Measurements from ENCODE around the gene NAV1. TPM values are rescaled to one million over a fixed set of nuclear protein-coding genes. Genes with fewer than 3 reads are reported as not detected.

Gene NAV1
- total RNA-seq, 5 donors from 2014 or later (not counting 1 experiment from before 2014, with no cell fraction given), result 2.8 to 6.9 (median 4.7) TPM

DNA sequence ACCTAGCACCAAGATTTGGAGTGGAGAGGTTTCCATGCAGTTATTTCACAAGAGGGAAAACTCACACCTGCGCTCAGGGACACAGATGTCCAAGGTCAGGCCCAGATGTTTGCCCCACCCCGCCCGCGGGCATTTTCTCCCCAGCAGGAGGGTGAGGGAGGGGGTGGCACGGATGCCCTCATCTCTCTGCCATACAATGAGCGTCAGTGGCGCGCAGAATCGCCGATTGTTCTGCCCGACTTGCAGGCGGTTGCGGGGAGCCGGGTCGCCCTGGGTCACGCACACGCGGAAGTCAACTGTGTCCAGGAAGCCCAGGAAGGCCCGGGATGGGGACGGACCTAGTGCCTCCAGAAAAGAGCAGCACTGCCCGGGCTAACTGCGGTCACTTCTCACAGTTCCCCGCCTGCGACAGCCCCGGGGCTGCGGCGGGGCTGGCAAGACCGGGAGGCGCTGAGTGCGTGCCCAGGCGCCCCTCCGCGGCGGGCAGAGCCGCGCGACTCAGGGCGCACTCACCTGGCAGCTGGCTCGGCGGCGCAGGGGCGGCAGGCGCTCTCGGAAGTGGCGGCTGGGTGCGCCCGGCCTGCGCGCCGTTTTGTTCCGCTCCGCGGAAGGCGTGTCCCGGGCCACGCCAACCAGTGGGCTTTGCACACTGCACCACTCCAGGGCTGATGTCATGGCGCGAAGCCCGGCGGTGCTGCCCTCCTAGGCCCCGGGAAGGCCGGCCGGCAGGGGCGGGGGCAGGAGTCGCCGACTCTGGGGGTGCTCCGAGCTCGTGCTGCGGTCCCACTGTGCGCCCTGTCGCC is 32.2 kb upstream of the NAV1 start, which contains the start of gene CSRP1:
TSS of gene CSRP1 (minus strand) at position 567 of the 803 bp plus-strand sequence. CDS start 10,820 bp downstream, outside the sequence.
- H3K27me3 Mint-ChIP-seq, result no peaks in the 10 kb centered on the region
- H3K27ac Mint-ChIP-seq, result peak within 1 kb of the TSS; percentile 88 to 92
- ATAC-seq (replicated peaks in 1 of 4), result peak; percentile 97 to 98 (median 98)
- Histone ChIP-seq H3K27ac (ENCODE audit: low read length) (peak within 1 kb of the TSS; percentile 62), H3K36me3 (ENCODE audit: control insufficient read depth in 2 of 2, extremely low read depth in 1 of 2, insufficient read depth in 1 of 2, low read length in 1 of 2) (no peaks in the 10 kb centered on the region), H3K4me3 (ENCODE audit: control insufficient read depth in 1 of 2, extremely low read depth in 1 of 2, low read length in 1 of 2) (peak within 1 kb of the TSS; percentile 82 to 84), H3K9me3 (no peaks in the 10 kb centered on the region), H3K4me1 (ENCODE audit: control insufficient read depth in 1 of 2, extremely low read depth in 1 of 2, insufficient read depth in 2 of 2, low read length in 2 of 2) (peaks cover 16 to 32% of the 10 kb centered on the region in 2 experiments), H3K27me3 (replicated peaks in 1 of 2; ENCODE audit: control insufficient read depth in 2 of 2, extremely low read depth in 1 of 2, insufficient read depth in 2 of 2, low read length in 1 of 2) (no peaks in the 10 kb centered on the region)
- H3K4me1 Mint-ChIP-seq, result peaks cover 33 to 49% (median 42%) of the 10 kb centered on the region in 3 donors
- H3K36me3 Mint-ChIP-seq, result no peaks in the 10 kb centered on the region
- H3K9me3 Mint-ChIP-seq, result no peaks in the 10 kb centered on the region
- POLR2A ChIA-PET, result no interaction called here
- H3K4me3 Mint-ChIP-seq, result peak within 1 kb of the TSS; percentile 85 to 92 (median 88)
- CTCF ChIA-PET, result interaction anchor here in 1 of 2 donors (0.7 to 1.9 kb wide), 4 partner anchors 24 to 1033 kb away, joined by 3 to 8 read pairs (median 4); no protein-coding TSS in a partner anchor
- under 1% methylated on average over 67 of the region's 71 CpGs for WGBS (ENCODE audit: insufficient coverage)
- DNase-seq, result peak; percentile 65 to 85 (median 76)

DNA sequence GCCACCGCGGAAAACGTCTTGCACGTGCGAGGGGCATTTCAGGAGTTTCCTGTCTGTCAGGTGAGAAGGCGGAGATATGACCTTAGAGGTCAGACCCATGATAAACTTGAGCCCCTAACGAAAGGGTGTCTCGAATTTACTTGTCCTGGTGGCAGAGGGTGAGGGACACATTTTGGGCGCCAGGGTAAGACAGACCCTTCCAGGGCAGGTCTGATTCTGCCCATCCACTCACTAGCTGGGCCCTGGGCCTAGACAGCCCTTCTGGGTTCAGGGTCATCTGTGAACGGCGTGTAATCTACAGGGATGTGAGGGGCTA is 31.6 kb upstream of the NAV1 start:
- H3K27ac Mint-ChIP-seq, result peak overlapping the region; percentile 75 to 92
- no peaks in the 10 kb centered on the region for H3K36me3 Mint-ChIP-seq
- ATAC-seq (replicated peaks in 1 of 4) (peak in 3 of 4 experiments; percentile 3 to 8 (median 4)), DNase-seq (no peak)
- Histone ChIP-seq H3K27me3 (replicated peaks in 1 of 2; ENCODE audit: control insufficient read depth in 2 of 2, extremely low read depth in 1 of 2, insufficient read depth in 2 of 2, low read length in 1 of 2) (no peaks in the 10 kb centered on the region), H3K4me3 (ENCODE audit: control insufficient read depth in 1 of 2, extremely low read depth in 1 of 2, low read length in 1 of 2) (peak overlapping the region; percentile 82 to 84), H3K4me1 (ENCODE audit: control insufficient read depth in 1 of 2, extremely low read depth in 1 of 2, insufficient read depth in 2 of 2, low read length in 2 of 2) (peaks cover 16 to 32% of the 10 kb centered on the region in 2 experiments), H3K9me3 (no peaks in the 10 kb centered on the region), H3K36me3 (ENCODE audit: control insufficient read depth in 2 of 2, extremely low read depth in 1 of 2, insufficient read depth in 1 of 2, low read length in 1 of 2) (no peaks in the 10 kb centered on the region), H3K27ac (ENCODE audit: low read length) (peak overlapping the region; percentile 43)
- peak overlapping the region; percentile 85 to 92 (median 88) for H3K4me3 Mint-ChIP-seq
- no peaks in the 10 kb centered on the region for H3K9me3 Mint-ChIP-seq
- peaks cover 29 to 46% (median 42%) of the 10 kb centered on the region in 3 donors for H3K4me1 Mint-ChIP-seq
- 6% methylated on average over 9 of the region's 11 CpGs for WGBS (ENCODE audit: insufficient coverage)
- POLR2A ChIA-PET, result no interaction called here
- CTCF ChIA-PET, result interaction anchor here in 1 of 2 donors (0.7 to 1.9 kb wide), 4 partner anchors 25 to 1033 kb away, joined by 3 to 8 read pairs (median 4); no protein-coding TSS in a partner anchor
- no peaks in the 10 kb centered on the region for H3K27me3 Mint-ChIP-seq

DNA sequence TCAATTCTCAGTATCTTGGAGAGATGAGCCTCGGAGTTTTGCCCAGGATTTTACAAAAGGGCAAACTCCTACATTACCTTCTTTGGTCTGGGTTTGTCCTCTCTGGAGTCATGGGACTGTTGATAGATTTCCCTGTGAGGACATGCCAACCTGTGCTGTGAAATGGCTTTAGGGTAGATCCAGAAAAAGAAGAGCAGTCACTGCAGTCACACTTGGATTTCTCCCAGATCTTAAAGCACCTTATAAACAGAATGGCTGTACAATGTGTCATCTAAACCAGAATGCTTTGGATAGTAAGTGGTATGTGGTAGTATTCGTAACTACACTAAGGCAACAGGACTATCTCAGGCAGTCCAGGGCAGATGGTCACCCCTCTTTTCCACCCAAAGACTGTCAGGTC is 30.1 kb upstream of the NAV1 start:
- WGBS (ENCODE audit: insufficient coverage), result no CpG with 5 or more reads among the region's 2 CpGs
- Histone ChIP-seq H3K4me1 (ENCODE audit: control insufficient read depth in 1 of 2, extremely low read depth in 1 of 2, insufficient read depth in 2 of 2, low read length in 2 of 2) (peaks cover 16 to 31% of the 10 kb centered on the region in 2 experiments), H3K9me3 (no peaks in the 10 kb centered on the region), H3K27me3 (replicated peaks in 1 of 2; ENCODE audit: control insufficient read depth in 2 of 2, extremely low read depth in 1 of 2, insufficient read depth in 2 of 2, low read length in 1 of 2) (no peaks in the 10 kb centered on the region), H3K36me3 (ENCODE audit: control insufficient read depth in 2 of 2, extremely low read depth in 1 of 2, insufficient read depth in 1 of 2, low read length in 1 of 2) (no peaks in the 10 kb centered on the region), H3K27ac (ENCODE audit: low read length) (no peak overlapping the region), H3K4me3 (ENCODE audit: control insufficient read depth in 1 of 2, extremely low read depth in 1 of 2, low read length in 1 of 2) (no peak overlapping the region)
- Mint-ChIP-seq H3K27me3 (no peaks in the 10 kb centered on the region), H3K4me1 (peaks cover 21 to 40% (median 38%) of the 10 kb centered on the region in 3 donors), H3K27ac (no peak overlapping the region), H3K9me3 (no peaks in the 10 kb centered on the region), H3K4me3 (no peak overlapping the region), H3K36me3 (no peaks in the 10 kb centered on the region)
- ChIA-PET CTCF (interaction anchor here in 1 of 2 donors (1.0 kb wide), 1 partner anchor 27 kb away, joined by 3 read pairs; no protein-coding TSS in a partner anchor), POLR2A (no interaction called here)
- no peak for ATAC-seq (replicated peaks in 1 of 4)
- no peak for DNase-seq

DNA sequence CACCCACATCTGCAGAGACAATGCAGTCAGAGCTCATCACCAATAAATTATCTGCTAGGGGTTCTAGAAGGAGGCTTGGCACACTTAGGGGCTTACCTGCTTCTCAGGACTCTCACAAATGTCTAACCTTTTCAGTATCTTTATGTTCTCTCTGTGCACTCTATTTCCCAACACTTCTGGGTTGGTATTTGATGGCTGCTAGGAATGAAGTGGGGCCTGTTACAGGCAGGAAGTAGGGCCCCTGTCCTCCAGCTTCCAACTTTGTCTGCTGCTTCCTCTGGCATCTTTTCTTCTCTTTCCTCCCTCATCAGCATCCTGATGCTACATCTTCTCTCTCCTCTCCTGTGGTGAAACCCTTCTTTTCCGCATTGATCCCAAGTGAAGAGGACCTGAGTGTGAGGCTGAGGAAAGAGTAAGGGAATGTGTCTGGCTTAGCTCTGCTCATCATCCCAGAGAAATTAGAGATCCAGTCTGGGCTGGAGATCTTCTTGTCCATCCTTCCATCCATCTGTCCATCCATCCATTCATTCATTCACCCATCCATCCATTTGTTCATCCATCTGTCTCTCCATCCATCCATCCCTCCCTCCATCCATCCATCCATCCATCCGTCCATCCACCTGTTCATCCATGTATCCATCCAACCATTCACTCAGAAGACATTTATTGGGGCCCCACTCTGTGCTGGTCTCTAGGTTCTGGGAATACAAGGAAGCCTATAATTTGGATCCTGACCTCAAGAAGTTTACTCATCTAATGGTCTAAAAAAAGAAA is 29.1 kb upstream of the NAV1 start:
- H3K27ac Mint-ChIP-seq, result no peak overlapping the region
- Histone ChIP-seq H3K36me3 (ENCODE audit: control insufficient read depth in 2 of 2, extremely low read depth in 1 of 2, insufficient read depth in 1 of 2, low read length in 1 of 2) (no peaks in the 10 kb centered on the region), H3K9me3 (no peaks in the 10 kb centered on the region), H3K4me1 (ENCODE audit: control insufficient read depth in 1 of 2, extremely low read depth in 1 of 2, insufficient read depth in 2 of 2, low read length in 2 of 2) (peaks cover 16 to 31% of the 10 kb centered on the region in 2 experiments), H3K27me3 (replicated peaks in 1 of 2; ENCODE audit: control insufficient read depth in 2 of 2, extremely low read depth in 1 of 2, insufficient read depth in 2 of 2, low read length in 1 of 2) (no peaks in the 10 kb centered on the region), H3K4me3 (ENCODE audit: control insufficient read depth in 1 of 2, extremely low read depth in 1 of 2, low read length in 1 of 2) (no peak overlapping the region), H3K27ac (ENCODE audit: low read length) (no peak overlapping the region)
- no peak overlapping the region for H3K4me3 Mint-ChIP-seq
- H3K27me3 Mint-ChIP-seq, result no peaks in the 10 kb centered on the region
- H3K9me3 Mint-ChIP-seq, result no peaks in the 10 kb centered on the region
- no CpG with 5 or more reads among the region's 2 CpGs for WGBS (ENCODE audit: insufficient coverage)
- H3K4me1 Mint-ChIP-seq, result peaks cover 18 to 34% (median 32%) of the 10 kb centered on the region in 3 donors
- POLR2A ChIA-PET, result no interaction called here
- DNase-seq (no peak), ATAC-seq (replicated peaks in 1 of 4) (no peak)
- peaks cover 3% of the 10 kb centered on the region for H3K36me3 Mint-ChIP-seq
- CTCF ChIA-PET, result interaction anchor here in 1 of 2 donors (1.0 to 4.6 kb wide), 2 partner anchors 28 to 29 kb away, joined by 3 to 83 read pairs; no protein-coding TSS in a partner anchor

DNA sequence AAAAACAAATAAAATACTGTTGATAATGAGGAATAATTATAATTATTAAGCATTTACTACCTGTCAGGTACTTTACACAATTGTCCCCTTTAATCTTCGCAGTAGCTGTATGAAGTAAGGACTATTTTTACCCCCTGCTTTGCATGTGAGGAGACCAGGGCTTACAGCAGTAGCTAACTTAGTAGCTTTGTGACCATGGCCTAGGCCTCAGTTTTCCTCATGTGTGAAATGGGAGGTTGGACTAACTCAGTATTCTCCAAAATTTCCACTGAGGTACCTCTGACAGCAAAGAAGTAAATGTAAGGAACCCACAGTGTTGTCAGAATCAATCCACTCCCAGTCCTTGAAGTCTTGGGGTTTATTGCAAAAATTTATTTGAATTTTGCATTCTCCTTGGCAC is 28.2 kb upstream of the NAV1 start:
- Histone ChIP-seq H3K4me3 (ENCODE audit: control insufficient read depth in 1 of 2, extremely low read depth in 1 of 2, low read length in 1 of 2) (no peak overlapping the region), H3K27ac (ENCODE audit: low read length) (no peak overlapping the region), H3K9me3 (no peaks in the 10 kb centered on the region), H3K4me1 (ENCODE audit: control insufficient read depth in 1 of 2, extremely low read depth in 1 of 2, insufficient read depth in 2 of 2, low read length in 2 of 2) (peaks cover 11 to 24% of the 10 kb centered on the region in 2 experiments), H3K27me3 (replicated peaks in 1 of 2; ENCODE audit: control insufficient read depth in 2 of 2, extremely low read depth in 1 of 2, insufficient read depth in 2 of 2, low read length in 1 of 2) (no peaks in the 10 kb centered on the region), H3K36me3 (ENCODE audit: control insufficient read depth in 2 of 2, extremely low read depth in 1 of 2, insufficient read depth in 1 of 2, low read length in 1 of 2) (no peaks in the 10 kb centered on the region)
- ATAC-seq (replicated peaks in 1 of 4), result no peak
- DNase-seq, result no peak
- no peaks in the 10 kb centered on the region for H3K9me3 Mint-ChIP-seq
- ChIA-PET CTCF (interaction anchor here in 1 of 2 donors (1.5 to 4.6 kb wide), 2 partner anchors 10 to 30 kb away, joined by 6 to 83 read pairs; no protein-coding TSS in a partner anchor), POLR2A (no interaction called here)
- H3K36me3 Mint-ChIP-seq, result peaks cover 8% of the 10 kb centered on the region
- H3K4me3 Mint-ChIP-seq, result no peak overlapping the region
- no CpG with 5 or more reads among the region's 1 CpG for WGBS (ENCODE audit: insufficient coverage)
- H3K27me3 Mint-ChIP-seq, result no peaks in the 10 kb centered on the region
- H3K27ac Mint-ChIP-seq, result no peak overlapping the region
- peaks cover 9 to 26% (median 22%) of the 10 kb centered on the region in 3 donors for H3K4me1 Mint-ChIP-seq

DNA sequence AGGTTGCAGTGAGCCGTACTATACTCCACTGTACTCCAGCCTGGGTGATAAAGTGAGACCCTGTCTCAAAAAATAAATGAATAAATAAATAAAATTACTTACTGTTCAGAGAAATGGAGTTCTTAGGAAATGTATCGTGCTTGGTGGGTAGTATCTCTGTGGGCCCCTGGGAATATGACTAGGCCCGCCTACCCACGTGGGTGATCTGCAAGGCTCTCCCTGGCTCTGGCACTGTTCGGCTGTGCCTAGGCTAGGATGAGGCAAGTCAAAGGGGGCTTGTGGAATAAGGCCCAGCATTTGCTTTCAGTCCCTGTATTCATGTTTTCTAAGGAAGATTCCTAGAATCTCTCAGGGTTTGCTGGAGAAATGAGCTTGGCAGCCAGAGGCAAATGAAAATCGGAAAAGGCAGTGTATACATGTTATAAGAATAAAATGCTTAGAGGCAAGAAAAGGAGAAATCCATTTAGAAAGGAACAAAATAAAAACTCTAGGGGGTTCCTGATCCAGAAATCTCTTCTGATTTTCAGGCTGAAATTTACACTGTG is 27.5 kb upstream of the NAV1 start:
- Mint-ChIP-seq H3K27me3 (no peaks in the 10 kb centered on the region), H3K4me3 (no peak overlapping the region), H3K27ac (no peak overlapping the region), H3K36me3 (peaks cover 8% of the 10 kb centered on the region), H3K4me1 (peaks cover 2 to 19% (median 15%) of the 10 kb centered on the region in 3 donors), H3K9me3 (no peaks in the 10 kb centered on the region)
- ChIA-PET CTCF (interaction anchor here (0.6 to 5.6 kb wide), 14 partner anchors 8 to 433 kb away, joined by 3 to 83 read pairs (median 14); no protein-coding TSS in a partner anchor), POLR2A (no interaction called here)
- peaks cover 6 to 16% of the 10 kb centered on the region in 2 experiments for H3K4me1 ChIP-seq (ENCODE audit: control insufficient read depth in 1 of 2, extremely low read depth in 1 of 2, insufficient read depth in 2 of 2, low read length in 2 of 2)
- no peak overlapping the region for H3K27ac ChIP-seq (ENCODE audit: low read length)
- H3K27me3 ChIP-seq (replicated peaks in 1 of 2; ENCODE audit: control insufficient read depth in 2 of 2, extremely low read depth in 1 of 2, insufficient read depth in 2 of 2, low read length in 1 of 2), result no peaks in the 10 kb centered on the region
- no peaks in the 10 kb centered on the region for H3K36me3 ChIP-seq (ENCODE audit: control insufficient read depth in 2 of 2, extremely low read depth in 1 of 2, insufficient read depth in 1 of 2, low read length in 1 of 2)
- H3K4me3 ChIP-seq (ENCODE audit: control insufficient read depth in 1 of 2, extremely low read depth in 1 of 2, low read length in 1 of 2), result no peak overlapping the region
- no peak for DNase-seq
- ATAC-seq (replicated peaks in 1 of 4), result no peak
- H3K9me3 ChIP-seq, result no peaks in the 10 kb centered on the region
- 93% methylated on average over 4 of the region's 6 CpGs for WGBS (ENCODE audit: insufficient coverage)
